Mammary epithelial cell (primary cell): ENCODE measurements around the gene GUCY2D.

Experiments
- EZH2 ChIP-seq: IDR thresholded peaks from 2 replicates; pipeline ENCODE4 v1.6.1; 2012; ENCODE audit warnings: low read length, inconsistent platforms, borderline replicate concordance
- TF ChIP-seq, protein P1 (sequence below), 2 donors: IDR thresholded peaks in 1 of 2; conservative IDR thresholded peaks in 1 of 2; 2 replicates each; pipeline ENCODE4 v1.5.1; 2011 to 2012; ENCODE audit warnings: inconsistent platforms in 2 of 2, low read length in 2 of 2, mild to moderate bottlenecking in 2 of 2, control low read depth in 1 of 2, low read depth in 1 of 2; ENCODE audit not compliant: insufficient read depth in 1 of 2; ENCODE audit errors: extremely low read depth in 1 of 2

GRCh38 chr17:8055851-8056231 is 53.4 kb downstream of the GUCY2D start:
- TF ChIP-seq, protein P1, sequence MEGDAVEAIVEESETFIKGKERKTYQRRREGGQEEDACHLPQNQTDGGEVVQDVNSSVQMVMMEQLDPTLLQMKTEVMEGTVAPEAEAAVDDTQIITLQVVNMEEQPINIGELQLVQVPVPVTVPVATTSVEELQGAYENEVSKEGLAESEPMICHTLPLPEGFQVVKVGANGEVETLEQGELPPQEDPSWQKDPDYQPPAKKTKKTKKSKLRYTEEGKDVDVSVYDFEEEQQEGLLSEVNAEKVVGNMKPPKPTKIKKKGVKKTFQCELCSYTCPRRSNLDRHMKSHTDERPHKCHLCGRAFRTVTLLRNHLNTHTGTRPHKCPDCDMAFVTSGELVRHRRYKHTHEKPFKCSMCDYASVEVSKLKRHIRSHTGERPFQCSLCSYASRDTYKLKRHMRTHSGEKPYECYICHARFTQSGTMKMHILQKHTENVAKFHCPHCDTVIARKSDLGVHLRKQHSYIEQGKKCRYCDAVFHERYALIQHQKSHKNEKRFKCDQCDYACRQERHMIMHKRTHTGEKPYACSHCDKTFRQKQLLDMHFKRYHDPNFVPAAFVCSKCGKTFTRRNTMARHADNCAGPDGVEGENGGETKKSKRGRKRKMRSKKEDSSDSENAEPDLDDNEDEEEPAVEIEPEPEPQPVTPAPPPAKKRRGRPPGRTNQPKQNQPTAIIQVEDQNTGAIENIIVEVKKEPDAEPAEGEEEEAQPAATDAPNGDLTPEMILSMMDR (conservative IDR thresholded peaks at IDR 0.05 in 1 of 2, IDR thresholded peaks at IDR 0.05 in 1 of 2; ENCODE audit: extremely low read depth in 1 of 2, insufficient read depth in 1 of 2, low read depth in 1 of 2, low read length in 2 of 2) = no peak
- no peak for TF ChIP-seq EZH2
